Measurements from ENCODE around the gene MYOG.

DNA sequence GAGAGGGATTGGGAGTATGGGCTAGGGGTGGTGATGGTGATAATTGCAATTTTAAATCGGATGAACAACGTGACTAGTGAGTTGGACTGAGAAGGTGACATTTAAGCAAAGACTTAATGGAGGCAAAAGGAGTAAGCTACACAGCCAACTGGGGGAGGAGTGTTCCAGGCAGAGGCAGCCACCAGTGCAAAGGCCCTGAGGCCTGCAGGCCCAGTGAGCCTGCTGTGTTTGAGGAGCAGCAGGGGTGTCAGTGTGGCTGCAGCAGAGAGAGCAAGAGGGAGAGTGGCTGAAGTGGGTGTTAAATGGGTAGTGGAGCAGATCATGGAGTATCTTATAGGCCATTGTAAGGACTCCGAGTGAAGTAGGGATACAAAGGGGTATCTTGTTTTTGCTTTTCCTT lies 18.8 kb downstream of the MYOG start:
- TF ChIP-seq EP300 (IDR thresholded peaks at IDR 0.05) = no peak
- TF ChIP-seq POLR2A (IDR thresholded peaks at IDR 0.05) = no peak
- TF ChIP-seq, protein P1, sequence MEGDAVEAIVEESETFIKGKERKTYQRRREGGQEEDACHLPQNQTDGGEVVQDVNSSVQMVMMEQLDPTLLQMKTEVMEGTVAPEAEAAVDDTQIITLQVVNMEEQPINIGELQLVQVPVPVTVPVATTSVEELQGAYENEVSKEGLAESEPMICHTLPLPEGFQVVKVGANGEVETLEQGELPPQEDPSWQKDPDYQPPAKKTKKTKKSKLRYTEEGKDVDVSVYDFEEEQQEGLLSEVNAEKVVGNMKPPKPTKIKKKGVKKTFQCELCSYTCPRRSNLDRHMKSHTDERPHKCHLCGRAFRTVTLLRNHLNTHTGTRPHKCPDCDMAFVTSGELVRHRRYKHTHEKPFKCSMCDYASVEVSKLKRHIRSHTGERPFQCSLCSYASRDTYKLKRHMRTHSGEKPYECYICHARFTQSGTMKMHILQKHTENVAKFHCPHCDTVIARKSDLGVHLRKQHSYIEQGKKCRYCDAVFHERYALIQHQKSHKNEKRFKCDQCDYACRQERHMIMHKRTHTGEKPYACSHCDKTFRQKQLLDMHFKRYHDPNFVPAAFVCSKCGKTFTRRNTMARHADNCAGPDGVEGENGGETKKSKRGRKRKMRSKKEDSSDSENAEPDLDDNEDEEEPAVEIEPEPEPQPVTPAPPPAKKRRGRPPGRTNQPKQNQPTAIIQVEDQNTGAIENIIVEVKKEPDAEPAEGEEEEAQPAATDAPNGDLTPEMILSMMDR (IDR thresholded peaks at IDR 0.05) = no peak

All from suprapubic skin (tissue), 3 donors.